ENCODE measurements around the gene B3GNT9. TPM values are rescaled to one million over a fixed set of nuclear protein-coding genes. Genes with fewer than 3 reads are reported as not detected.
"Not testable (repeated sequence)": the region's sequence is repeated elsewhere in the genome, so short reads cannot be mapped to it uniquely, and the experiment has no call there.

Gene B3GNT9
- total RNA-seq, 1 experiment from 2014 or later: 75.5 TPM

DNA sequence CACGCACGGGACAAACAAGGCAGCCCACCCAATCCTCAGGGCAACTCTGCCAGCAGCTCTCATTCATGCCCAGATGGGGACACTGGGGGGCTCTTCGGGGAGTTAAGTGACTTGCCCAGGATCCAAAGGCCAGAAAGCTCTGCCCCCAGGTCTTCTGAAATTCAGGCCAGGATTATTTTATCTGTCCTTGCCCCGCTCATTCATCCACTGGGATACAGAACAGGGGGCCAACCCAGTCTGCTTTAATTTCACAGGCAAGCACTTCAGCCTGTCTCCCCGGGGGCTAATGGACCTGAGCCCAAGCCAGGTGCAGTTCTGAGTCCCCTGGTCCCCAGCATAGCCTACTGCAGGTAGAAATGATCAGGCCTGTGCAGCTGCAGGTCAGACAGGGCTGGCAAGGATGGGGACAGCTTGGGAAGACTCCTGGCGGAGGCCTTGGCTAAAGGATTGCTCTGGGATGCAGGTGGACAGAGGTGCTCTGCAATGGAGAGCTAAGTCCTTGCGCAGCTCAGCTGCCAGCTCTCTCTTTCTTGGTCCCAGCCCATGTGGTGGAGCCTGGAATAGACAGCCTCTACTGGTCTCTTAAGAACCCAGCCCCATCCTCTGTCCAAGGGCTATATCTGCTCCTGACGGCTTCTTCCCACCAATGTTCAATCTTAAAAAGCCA is 766 bp upstream of the B3GNT9 start:
- DNase-seq (ENCODE audit: low read depth): peak; percentile 8

DNA sequence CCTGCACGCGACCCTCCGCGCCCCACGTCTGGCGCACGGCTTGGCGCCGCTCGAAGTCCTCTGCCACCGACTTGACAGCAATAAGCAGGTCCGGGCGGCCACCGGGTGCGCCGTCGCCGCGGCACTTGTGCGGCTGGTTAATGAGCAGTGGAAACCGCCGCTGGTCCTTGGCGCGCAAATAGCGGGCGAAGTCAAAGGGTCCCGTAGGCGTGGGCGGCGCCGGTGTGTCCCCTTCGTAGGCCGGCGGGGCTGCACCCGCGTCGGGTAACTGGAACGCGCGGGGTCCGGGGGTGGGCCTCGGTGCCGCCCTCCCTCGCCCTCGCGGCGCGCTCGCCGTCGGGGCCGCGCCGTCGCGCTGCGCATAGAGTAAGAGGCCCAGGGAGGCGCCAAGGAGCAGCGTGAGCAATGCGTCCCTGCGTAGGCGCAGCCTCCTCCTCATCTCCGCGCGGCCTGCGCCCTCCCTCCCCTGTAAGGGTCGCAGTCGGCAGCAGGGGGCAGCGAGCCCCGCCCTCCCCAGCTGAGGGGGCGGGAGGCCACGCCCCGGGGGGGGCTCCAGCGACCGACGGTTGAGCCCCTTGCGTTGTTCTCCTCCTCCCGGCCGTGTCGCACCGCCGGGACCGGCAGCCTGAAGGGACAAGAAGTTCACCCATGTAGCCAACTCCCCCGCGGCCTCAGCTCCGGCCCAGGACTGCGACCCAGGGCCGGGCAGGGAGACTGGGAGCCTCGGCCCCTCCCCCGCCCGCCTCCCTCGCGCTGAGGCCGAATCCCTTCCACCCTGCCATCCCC is 558 bp downstream of the B3GNT9 start:
- DNase-seq (ENCODE audit: low read depth): peak; percentile 52

DNA sequence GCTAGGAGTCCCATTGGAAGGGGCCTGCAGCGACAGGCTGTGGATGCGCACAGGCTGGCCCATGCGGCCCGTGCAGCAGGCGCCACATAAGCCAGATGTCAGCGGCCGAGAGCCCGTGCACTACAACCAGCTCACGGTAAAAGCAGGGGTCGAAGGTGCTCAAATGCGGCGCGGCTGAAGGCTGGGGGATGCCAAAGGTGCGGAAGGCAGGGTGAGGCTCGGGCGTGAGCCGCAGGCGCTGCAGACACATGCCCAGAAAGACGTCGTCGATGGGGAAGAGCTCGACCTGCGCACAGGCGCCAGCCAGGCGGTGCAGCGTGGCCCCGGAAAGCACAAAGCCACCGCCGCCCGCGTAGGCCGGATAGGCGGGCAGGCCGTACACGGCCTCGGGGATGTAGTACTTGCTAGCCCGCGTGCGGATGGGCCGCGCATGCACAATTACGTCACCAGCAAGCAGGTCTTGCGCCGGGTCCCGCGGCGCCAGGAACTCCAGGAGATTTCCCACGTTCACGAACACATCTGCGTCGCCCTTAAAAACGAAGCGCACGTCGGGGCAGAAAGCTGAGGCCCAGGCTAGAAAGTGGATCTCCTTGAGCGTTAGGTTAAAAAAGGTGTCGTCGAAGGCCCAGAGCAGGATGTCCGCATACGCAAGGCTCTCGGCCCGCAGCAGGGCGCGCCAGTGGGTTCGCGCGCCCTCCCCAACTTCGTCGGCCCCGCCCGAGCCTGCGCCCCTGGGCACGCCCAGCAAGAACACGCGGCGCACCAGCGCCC is 1.3 kb downstream of the B3GNT9 start:
- no peak for DNase-seq (ENCODE audit: low read depth)

DNA sequence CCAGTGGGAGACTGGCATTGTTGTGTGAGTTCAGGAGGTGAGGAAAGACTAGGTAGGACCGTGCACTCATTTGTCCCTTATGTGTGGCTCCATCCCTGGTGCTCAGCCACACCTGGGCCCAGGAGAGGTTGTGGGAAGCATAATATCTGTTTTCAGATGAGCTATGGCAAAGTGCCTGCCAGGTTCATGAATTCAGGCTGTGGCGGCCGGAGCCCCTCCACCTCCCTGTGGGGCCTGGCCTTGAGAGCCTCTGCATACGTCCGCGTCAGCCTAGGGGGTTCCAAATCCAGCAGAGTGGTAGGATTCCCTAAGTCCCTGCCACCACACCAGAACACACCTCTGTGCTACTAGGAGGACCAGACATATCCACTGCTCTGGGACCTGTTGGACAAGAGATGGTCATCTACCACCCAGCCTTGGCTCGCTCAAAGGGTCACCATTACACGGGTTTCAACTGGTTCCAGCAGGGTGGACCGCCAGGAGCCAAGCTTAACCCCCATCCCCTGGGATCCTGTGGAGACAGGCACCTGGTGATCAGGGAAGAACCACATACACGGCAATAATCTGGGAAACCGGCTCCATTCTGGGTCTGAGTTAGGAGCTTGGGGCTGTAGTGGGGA is 2.0 kb downstream of the B3GNT9 start:
- DNase-seq (ENCODE audit: low read depth): no peak

DNA sequence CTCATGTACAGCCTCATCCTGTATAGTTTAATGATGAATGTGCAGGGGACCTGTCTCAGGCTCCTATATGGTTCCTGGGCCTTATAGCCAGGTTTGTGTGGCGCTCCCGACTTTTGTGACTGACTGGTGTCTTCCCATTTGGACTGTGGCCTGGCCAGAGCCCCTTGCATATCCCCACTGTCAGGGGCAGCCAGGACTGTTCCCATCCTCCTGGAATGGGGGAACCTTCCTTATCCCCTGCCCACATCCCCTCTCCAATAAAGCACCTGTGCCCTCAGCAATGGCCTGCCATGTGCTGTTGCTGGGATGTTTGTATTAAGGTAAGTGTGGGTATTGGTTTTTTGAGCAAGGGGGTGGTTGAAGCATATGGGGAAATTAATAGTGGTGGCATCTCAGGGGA is 2.6 kb downstream of the B3GNT9 start:
- DNase-seq (ENCODE audit: low read depth): no peak

DNA sequence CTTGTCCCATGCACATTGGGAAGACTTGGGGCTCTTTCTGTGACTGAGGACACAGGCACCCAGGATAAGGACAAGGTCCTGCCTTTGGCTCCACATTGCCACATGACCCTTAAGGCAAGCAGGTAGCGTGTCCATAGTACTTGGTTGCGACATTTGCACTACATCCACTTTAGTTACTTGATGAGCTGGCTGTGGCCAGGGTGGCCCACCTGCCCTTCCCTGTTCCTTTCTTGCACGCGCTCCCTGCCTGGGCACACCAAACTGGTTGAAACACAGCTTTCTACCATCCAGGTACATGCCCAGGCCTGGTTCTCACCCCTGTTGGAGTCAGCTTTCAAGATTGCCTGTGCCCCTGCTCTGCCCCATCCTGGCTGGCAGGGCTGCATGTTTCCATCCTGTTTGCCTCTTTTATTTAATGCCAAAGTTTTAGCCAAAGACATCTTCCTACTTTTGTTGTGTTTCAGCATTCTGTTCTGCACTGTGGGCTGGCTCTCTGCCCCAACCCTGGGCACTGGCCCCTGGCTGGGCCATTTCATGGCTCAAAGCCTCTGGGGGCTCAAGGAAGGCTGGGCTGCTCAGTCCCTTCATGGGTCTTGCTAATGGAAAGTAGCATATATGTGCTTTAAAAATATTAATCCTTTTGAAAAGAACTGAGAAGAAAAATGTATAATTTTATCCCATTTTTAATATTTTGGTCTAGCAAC is 3.2 kb downstream of the B3GNT9 start:
- DNase-seq (ENCODE audit: low read depth): no peak

DNA sequence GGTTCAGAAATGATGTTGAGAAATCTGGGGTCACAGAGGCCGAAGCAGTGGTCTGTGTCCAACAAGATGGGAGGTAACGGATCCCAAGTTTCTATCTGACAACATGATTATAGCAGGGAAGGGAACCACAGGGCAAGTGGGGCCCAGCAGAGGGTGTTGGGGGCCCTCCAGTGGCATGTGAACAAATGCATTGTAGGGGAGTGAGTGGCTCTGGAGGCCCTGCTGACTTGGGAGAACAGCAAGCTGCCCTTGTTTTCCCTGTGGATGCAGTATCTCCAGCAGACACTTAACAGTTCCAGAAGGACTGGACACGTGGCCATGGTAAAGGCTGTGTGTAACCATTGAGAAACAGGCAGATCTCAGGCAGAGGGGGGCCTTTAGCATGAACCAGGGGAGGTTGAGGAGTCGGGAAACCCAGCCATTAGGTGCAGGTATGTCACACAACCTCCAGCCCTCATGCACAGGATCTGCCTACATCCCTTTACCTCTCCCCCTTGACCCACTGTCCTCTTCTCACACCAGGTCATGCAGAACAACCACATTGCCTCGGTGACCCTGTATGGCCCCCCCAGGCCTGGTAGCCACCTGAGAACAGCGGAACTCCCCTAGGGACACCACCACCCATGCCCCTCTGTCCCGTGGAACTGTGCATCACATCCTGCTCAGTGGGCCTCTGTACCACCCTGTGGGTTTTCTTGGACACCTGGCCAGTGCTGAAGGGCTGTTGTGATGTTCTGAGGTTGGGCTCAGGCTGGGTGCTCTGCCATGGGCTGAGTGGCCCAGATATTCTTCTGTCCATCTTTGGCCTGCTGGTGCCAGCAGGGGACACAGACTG is 4.1 kb downstream of the B3GNT9 start:
- no peak for DNase-seq (ENCODE audit: low read depth)

DNA sequence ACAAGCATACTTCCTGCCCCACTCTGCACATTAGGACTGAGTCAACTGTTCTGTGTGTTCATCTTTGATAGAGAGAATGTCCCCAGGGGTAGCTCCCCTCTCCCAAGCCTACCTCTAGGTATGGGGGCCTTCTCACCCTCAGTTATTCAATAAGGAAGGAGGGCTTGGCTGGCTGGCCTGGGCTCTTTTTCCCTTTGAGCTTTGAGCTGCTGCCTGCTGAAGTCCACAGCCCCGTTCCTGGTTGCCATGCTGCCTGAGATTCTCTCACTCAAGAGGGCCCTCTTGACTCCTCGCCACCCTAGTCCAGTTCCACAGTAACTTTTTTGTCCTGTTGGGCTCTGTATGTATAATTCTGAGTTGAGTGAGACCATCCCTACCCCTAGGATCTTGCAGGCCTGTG is 5.1 kb downstream of the B3GNT9 start:
- no peak for DNase-seq (ENCODE audit: low read depth)

DNA sequence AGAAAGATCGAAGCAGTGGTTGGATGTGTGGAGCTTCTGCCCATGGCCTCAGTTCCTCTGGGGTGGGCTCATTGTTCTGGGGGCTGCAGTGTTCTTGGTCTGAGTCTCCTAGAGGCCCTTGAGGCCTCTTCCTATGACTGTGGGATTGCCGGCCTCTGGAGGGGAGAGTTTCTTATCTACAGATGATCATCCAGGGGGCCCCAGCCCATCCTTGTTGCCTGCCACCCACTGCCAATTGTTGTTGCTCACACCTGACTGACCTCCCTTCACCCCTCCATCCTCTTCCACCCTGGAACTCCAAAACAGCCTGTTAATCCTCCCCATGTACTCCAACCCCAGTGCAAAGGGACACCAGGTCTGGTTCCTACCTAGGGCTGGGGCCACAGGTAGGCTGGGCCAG is 5.9 kb downstream of the B3GNT9 start:
- DNase-seq (ENCODE audit: low read depth): no peak

DNA sequence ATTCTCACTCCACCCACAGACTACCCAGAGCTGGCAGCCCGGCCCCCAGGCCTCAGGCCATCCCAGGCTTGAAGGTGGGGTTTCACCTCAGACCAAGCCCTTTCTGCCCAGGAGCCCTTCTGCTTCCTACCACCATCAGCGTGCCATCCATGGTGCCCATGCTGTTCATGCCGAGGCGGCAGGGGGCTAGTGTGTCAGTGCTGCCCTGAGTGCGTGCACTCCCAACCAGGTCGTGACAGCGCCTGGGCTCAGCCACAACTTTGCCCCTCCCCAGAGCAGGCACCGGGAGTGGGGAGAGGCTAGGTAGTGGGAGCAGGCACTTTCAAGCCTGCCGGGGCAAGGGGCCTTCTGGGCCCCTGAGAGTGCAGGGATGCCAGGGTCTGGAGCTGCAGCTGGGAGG is 8.5 kb downstream of the B3GNT9 start:
- no peak for DNase-seq (ENCODE audit: low read depth)

DNA sequence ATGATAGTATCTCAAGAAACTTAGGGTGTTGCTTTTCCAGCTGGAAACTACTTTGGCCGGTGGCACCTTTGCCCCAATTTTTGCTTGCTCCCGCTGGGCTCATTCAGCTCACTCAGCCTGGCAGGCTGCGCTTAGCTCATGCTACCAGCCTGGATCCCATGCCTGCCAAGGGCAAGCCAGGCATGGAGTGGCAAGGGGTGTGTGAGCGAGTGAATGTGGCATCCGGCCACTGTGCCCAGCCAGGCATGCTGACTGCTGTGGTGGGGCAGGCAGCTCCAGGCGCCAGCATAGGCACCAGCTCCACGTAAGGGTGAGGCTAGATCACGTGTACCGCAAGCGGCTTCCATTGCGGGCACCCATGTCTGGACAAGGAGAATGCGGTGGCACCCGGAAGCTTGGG is 9.4 kb downstream of the B3GNT9 start:
- DNase-seq (ENCODE audit: low read depth): no peak

DNA sequence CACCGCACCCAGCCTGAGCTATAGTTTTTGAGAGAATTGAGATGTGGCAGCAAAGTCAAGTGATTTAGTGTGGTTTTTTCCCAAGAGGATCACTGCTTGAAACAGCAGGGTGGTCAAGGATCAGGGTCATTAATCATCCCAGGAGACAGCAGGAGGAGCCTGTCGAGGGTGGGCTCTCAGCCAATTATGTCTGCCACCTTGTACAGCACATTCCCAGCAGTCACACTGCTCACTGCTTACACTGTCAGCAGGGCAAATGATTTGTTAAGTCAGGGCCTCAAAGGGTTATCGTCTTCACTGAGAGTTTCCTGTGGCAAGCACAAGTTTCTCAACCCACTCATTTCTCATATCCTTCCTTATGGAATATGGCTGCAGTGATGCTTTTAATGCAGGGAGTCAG is 13.2 kb downstream of the B3GNT9 start:
- DNase-seq (ENCODE audit: low read depth): no peak

DNA sequence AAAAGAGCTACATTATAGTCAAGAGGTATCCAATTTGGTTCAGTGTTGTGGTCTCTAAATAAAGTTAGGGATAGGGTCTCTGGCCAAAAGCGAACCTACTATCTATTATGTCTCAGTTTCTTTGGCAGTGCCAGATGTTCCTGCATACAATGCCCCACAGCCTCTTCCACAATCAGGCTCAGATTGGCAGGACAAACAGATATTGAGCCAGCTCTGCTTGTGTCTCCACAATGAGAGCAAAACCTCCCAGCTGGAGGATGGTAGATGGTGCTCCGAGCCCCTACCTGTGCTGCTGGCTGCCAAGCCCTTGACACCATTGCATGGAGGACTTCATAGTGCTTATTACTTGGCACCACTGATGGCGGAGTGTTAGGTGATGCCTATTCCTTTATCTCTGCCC is 21.4 kb downstream of the B3GNT9 start:
- no peak for DNase-seq (ENCODE audit: low read depth)

DNA sequence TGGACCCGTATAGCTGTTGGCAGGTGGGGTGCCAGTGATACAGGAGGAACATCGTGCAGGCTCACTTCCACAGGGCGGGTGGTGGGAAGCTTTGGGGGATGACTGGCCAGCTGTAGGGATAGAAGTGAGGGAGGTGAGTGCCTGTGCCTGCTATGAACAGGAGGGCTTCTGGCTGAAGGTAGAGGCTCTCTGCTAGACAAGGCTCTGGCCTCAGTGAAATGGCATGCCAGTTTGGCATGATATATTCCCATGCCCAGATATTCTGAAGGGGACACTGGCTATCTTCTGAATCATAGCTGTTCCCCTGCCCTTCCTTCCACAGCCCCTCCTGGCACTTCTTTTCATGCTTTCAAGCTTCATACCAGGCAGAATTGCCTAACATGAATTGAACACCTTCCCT is 21.9 kb downstream of the B3GNT9 start:
- DNase-seq (ENCODE audit: low read depth): no peak

DNA sequence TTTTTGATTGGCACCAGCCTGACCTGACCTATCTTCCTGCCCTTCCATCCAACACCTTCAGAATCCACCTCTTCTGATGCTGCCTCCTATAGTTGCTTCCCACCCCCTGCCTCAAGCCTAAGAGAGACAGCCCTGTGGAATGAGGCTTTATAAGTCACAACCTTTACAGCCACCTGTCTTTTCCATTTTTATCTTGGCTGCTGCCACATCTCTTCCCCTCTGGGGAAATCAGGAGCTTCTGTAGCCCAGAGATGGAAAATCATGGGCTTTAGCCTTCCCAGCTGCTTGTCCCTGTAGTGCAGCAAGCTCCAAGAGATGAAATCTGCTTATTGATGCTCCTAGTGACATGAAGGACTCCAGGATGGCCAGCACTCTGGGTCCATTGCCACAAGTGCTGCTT is 22.4 kb downstream of the B3GNT9 start:
- no peak for DNase-seq (ENCODE audit: low read depth)

DNA sequence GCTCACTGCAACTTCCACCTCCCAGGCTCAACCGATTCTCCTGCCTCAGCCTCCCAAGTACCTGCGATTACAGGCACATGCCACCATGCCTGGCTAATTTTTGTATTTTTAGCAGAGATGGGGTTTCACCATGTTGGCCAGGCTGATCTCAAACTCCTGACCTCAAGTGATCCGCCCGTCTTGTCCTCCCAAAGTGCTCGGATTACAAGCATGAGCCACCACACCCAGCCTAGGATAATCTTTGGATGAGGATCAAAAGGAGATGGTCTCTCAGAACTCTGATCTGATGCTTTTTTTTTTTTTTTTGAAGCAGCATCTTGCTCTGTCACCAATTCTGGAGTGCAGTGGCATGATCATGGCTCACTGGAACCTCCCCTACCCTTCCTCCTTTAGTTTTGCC is 28.0 kb downstream of the B3GNT9 start:
- DNase-seq (ENCODE audit: low read depth): not testable (repeated sequence)

DNA sequence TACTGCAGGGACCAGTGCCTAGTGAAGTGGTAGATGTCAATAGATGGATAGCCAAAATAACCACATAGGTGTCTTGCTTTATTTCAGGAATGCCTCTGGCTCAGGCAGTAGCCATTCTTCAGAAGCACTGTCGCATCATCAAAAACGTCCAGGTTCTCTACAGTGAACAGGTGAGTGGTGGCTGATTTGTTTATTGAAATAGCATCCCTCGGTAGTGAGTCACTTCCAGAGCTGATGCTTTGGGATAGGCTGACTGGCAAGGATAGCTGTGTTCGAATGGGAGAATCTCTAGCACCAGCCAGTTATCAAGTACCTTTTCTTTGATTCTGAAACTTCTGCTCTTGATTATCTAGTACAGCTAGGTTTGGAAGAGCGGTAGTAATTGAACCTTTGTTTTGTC is 30.8 kb downstream of the B3GNT9 start:
- DNase-seq (ENCODE audit: low read depth): no peak

DNA sequence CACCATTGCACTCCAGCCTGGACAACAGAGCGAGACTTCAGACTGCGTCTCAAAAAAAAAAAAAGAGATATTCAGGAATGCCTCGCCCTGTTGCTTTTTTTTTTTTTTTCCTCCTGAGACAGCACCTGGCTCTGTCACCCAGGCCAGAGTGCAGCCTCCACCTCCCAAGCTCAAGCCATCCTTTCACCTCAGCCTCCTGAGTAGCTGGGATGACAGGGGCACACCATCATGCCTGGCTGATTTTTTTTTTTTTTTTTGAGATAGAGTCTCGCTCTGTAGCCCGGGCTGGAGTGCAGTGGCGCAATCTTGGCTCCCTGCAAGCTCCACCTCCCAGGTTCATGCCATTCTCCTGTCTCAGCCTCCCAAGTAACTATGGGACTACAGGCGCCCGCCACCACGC is 33.1 kb downstream of the B3GNT9 start:
- DNase-seq (ENCODE audit: low read depth): no peak

DNA sequence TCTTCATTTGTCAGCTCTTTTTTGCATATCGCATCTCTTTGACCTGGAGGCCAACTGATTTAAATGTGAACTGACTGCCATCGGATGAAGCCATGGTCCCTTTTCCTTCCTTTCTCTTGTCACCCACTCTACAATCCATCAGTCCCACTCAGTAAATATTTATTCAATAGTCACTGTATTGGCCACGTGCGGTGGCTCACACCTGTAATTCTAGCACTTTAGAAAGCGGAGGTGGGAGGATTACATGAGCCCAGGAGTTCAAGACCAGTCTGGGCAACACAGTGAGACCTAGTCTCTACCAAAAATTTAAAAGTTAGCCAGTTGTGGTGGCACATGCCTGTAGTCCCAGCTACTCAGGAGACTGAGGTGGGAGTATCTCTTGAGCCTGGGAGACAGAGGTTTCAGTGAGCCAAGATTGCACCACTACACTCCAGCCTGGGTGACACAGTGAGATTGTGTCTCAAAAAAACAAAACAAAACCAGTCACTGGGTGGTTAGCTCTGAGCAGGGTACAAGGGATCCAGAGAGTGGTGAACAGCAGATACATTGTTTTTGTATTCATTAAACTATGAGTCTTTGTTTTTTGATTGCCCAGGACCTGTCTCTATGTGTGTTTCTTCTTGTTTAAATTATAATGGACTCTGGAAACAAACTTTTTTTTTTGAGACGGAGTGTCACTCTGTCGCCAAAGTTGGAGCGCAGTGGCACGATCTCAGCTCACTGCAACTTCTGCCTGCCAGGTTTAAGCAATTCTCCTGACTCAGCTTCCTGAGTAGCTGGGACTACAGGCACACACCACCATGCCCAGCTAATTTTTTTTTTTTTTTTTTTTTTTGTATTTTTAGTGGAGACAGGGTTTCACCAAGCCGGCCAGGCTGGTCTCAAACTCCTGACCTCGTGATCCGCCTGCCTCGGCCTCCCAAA is 34.1 kb downstream of the B3GNT9 start:
- DNase-seq (ENCODE audit: low read depth): no peak

DNA sequence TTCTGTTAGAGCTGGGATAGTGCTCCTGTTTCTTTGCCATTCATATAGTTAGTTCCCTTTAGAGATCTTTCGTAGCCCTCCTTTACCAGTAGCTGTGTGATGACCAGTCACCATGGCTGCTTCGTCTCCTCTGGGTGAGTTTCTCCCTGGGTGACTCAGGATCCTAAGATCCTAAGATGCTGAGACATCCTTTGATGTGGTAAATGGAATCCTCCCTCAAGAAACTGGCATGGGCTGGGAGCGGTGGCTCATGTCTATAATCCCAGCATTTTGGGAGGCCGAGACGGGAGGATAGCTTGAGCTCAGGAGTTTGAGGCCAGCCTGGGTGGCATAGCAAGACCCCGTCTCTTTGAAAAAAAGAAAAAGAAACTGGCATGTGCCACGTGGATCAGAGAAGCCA is 35.2 kb downstream of the B3GNT9 start:
- DNase-seq (ENCODE audit: low read depth): peak; percentile 87
